ENCODE data around the gene CACNA2D4.

The CACNA2D4 gene

DNA sequence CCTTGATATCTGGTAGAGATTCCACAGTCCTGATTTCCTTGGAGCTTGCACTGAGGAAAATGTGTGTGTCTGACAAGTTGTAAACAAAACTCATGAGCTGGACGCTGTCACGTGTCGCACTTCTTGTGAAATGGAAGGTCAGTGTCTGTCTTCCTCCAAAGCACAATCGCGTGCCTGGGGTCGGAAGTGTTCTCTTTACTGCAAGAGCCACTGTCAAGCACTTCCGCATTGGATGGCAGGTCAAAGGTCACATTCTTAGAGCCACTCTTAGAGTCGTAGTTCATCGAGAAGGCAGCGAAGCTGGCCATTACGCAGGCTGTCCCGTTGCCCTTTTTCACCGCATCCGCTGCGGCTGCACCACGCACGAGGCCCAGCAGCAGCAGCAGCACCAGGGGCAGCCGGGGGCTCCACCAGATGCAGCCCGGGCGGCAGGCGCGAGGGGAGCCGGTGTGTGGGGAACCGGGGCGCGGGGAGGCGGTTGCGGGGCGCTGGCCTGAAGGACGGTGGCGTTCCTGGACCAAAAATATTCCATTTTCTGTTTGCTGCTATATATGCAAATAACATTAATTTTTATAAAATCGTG, 53.1 kb downstream of the CACNA2D4 start:
- no peak overlapping the region for H3K4me3 ChIP-seq (ENCODE audit: low read depth, low read length)
- no peak for TF ChIP-seq CTCF (IDR thresholded peaks at IDR 0.05; ENCODE audit: low read depth, low read length)

DNA sequence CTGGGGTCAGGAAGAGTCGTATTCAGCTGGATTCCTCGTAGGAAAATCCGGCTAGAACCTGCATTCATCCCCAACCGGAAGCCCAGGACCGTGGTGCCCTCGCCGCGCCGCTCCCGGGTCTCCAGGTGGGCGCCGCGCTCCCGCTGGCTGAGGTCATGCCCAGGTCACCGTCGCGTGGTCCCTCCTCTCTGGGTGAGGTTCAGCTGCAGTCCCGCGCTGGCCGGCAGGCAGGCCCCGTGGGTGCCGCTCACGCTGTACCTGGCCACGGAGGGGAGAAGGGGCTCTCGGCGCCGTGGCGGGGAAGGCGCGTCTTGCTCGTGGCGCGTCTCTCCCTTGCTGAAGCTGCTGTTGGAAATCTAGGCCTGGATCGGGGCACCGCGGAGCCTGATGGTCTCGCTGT, 53.6 kb downstream of the CACNA2D4 start:
- TF ChIP-seq CTCF (IDR thresholded peaks at IDR 0.05; ENCODE audit: low read depth, low read length), result no peak
- no peak overlapping the region for H3K4me3 ChIP-seq (ENCODE audit: low read depth, low read length)

DNA sequence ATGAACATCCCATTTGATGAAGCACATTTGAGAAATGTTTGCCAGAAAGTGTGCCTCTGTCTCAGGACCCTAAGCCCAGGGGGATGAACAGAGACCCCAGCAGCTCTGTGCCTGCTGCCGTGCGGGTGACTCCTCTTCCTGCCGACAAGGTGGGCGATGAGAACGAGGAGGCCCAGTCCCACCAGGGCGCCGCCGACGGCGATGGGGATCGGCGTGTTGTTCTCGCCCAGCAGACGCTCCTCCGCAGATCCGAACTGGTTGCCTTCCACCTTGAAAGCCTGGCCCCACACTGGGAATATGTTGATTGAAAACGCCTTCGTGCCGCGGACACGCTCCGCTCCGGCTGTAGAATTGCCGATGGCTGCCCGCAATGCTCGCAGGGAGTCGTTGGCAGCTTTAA, 54.0 kb downstream of the CACNA2D4 start:
- no peak for TF ChIP-seq CTCF (IDR thresholded peaks at IDR 0.05; ENCODE audit: low read depth, low read length)
- H3K4me3 ChIP-seq (ENCODE audit: low read depth, low read length), result no peak overlapping the region

GRCh38 chr12:1863823-1864222, 54.6 kb downstream of the CACNA2D4 start:
- TF ChIP-seq CTCF (IDR thresholded peaks at IDR 0.05; ENCODE audit: low read depth, low read length), result no peak

DNA sequence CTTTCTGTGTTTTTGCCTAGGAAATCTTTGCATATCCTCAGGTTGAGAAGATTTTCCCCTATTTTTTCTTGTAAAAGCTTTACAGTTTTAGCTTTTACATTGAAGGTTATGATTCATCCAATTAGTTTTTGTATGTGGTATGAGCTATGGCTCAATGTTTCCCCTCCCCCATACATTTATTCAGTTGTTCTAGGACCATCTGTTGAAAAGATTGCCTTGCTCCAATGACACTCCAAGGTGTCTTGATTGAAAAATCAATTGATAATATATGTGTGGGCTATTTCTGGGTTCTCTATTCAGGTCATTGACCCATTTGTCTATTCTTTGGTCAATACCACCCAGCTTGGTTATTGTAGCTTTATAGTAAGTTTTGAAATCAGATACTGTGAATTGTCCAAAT, 55.5 kb downstream of the CACNA2D4 start:
- TF ChIP-seq CTCF (IDR thresholded peaks at IDR 0.05; ENCODE audit: low read depth, low read length), result no peak
- H3K4me3 ChIP-seq (ENCODE audit: low read depth, low read length), result no peak overlapping the region

More at GRCh38 chr12:1863823-1864222, 54.6 kb downstream of the CACNA2D4 start:
- H3K4me3 ChIP-seq (ENCODE audit: low read depth, low read length), result no peak overlapping the region

GRCh38 chr12:1859643-1860042, 58.8 kb downstream of the CACNA2D4 start:
- H3K4me3 ChIP-seq (ENCODE audit: low read depth, low read length), result no peak overlapping the region
- TF ChIP-seq CTCF (IDR thresholded peaks at IDR 0.05; ENCODE audit: low read depth, low read length), result no peak

DNA sequence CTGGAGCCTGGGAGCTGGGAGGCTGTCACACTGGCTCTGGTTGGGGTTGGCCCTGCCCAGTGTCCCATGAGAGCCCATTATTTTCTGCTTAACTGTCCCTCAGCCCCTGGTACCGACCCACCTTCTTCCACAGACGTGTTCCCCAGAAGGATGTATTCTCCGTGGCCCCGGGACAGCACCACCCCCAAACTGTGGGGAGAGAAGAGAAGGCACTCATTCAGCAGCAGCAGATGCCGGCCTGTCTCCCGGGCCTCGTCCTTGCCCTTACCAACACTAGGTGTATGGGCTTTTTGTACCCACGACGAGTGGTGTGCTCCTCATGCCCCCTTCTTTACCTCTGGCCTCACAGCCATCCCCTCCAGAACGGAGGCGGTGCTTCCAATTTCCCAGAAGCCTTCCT, 60.0 kb downstream of the CACNA2D4 start:
- TF ChIP-seq CTCF (IDR thresholded peaks at IDR 0.05; ENCODE audit: low read depth, low read length), result no peak
- H3K4me3 ChIP-seq (ENCODE audit: low read depth, low read length), result no peak overlapping the region
